Myocyte (in vitro differentiated cells): Measurements from ENCODE around the gene CAP2. TPM values are rescaled to one million over a fixed set of nuclear protein-coding genes. Genes with fewer than 3 reads are reported as not detected.
"Not testable (repeated sequence)": the region's sequence is repeated elsewhere in the genome, so short reads cannot be mapped to it uniquely, and the experiment has no call there.

Experiments used
- DNase-seq: peaks from one replicate; pipeline ENCODE4 v3.0.0-alpha.2; 2012; ENCODE audit warnings: low read depth
- total RNA-seq: library from RNA; depleted of rRNA; stranded (reverse); fragments of >200 nt; gene quantifications from 2 replicates; pipeline ENCODE4 v1.2.3, GENCODE V29; 2014

CAP2 gene
- total RNA-seq, 1 donor from 2014 or later: 262 TPM

- no peak for DNase-seq
Observed at GRCh38 chr6:17432356-17432755, 39.0 kb downstream of the CAP2 start.

GRCh38 chr6:17439243-17439993 is 46.0 kb downstream of the CAP2 start:
- DNase-seq: no peak

GRCh38 chr6:17440811-17441210 is 47.4 kb downstream of the CAP2 start:
- DNase-seq: not testable (repeated sequence)

GRCh38 chr6:17442196-17442595 is 48.8 kb downstream of the CAP2 start:
- DNase-seq: no peak

GRCh38 chr6:17446713-17447112 is 53.3 kb downstream of the CAP2 start:
- DNase-seq: no peak

- no peak for DNase-seq
Observed at GRCh38 chr6:17448165-17448564, 54.8 kb downstream of the CAP2 start.

GRCh38 chr6:17450397-17450796 is 57.0 kb downstream of the CAP2 start:
- DNase-seq: no peak

- DNase-seq: no peak
Observed at GRCh38 chr6:17450832-17451231, 57.4 kb downstream of the CAP2 start.

- DNase-seq: no peak
Observed at GRCh38 chr6:17452096-17452495, 58.7 kb downstream of the CAP2 start.

- DNase-seq: no peak
Observed at GRCh38 chr6:17454316-17455005, 61.1 kb downstream of the CAP2 start.

- DNase-seq: no peak
Observed at GRCh38 chr6:17455919-17456318, 62.5 kb downstream of the CAP2 start.

GRCh38 chr6:17456711-17457110 is 63.3 kb downstream of the CAP2 start:
- DNase-seq: no peak

GRCh38 chr6:17457405-17457804 is 64.0 kb downstream of the CAP2 start:
- no peak for DNase-seq

GRCh38 chr6:17457956-17458355 is 64.6 kb downstream of the CAP2 start:
- DNase-seq: no peak

GRCh38 chr6:17458966-17459365 is 65.6 kb downstream of the CAP2 start:
- no peak for DNase-seq

- DNase-seq: no peak
Observed at GRCh38 chr6:17460862-17461261, 67.5 kb downstream of the CAP2 start.

GRCh38 chr6:17466147-17466546 is 72.8 kb downstream of the CAP2 start:
- no peak for DNase-seq

- DNase-seq: no peak
Observed at GRCh38 chr6:17466707-17467106, 73.3 kb downstream of the CAP2 start.

GRCh38 chr6:17469006-17469832 is 75.8 kb downstream of the CAP2 start:
- DNase-seq: no peak

- DNase-seq: no peak
Observed at GRCh38 chr6:17470202-17470937, 77.0 kb downstream of the CAP2 start.

- DNase-seq: no peak
Observed at GRCh38 chr6:17470938-17471327, 77.5 kb downstream of the CAP2 start.
